ENCODE data around the gene ELMO2.

DNA sequence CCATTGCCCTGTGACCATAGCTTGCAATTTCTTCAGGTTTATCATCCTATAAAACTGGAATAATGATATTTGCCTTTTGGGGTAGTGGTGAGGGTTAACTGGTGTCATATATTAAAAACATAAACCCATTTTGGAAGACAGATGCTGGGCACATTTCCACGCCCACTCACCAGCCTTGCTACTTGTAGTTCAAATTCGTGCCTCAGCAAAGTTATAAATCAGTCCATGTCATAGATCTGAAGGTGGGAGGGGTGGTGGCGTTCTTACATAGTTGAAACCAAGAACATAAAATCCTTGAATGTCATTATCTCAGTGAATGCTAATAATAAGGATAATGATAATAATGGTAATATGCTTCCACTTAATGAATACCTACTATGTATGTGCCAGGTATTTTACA, 9.4 kb upstream of the ELMO2 start:
- TF ChIP-seq, protein P1, sequence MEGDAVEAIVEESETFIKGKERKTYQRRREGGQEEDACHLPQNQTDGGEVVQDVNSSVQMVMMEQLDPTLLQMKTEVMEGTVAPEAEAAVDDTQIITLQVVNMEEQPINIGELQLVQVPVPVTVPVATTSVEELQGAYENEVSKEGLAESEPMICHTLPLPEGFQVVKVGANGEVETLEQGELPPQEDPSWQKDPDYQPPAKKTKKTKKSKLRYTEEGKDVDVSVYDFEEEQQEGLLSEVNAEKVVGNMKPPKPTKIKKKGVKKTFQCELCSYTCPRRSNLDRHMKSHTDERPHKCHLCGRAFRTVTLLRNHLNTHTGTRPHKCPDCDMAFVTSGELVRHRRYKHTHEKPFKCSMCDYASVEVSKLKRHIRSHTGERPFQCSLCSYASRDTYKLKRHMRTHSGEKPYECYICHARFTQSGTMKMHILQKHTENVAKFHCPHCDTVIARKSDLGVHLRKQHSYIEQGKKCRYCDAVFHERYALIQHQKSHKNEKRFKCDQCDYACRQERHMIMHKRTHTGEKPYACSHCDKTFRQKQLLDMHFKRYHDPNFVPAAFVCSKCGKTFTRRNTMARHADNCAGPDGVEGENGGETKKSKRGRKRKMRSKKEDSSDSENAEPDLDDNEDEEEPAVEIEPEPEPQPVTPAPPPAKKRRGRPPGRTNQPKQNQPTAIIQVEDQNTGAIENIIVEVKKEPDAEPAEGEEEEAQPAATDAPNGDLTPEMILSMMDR (IDR thresholded peaks at IDR 0.05; ENCODE audit: insufficient read depth, low read length), result no peak
- no peak for TF ChIP-seq POLR2AphosphoS5 (IDR thresholded peaks at IDR 0.05; ENCODE audit: low read depth)
